Heart left ventricle (tissue), 16 donors: Measurements from ENCODE around the gene RPS25. TPM values are rescaled to one million over a fixed set of nuclear protein-coding genes. Genes with fewer than 3 reads are reported as not detected.

Experiments
- ATAC-seq, 4 donors: fragments of 200-7000 bp; cut with Tn5 transposase; one replicate each; pipeline ENCODE4 v1.9.1; 2020 to 2022; ENCODE audit warnings: moderate library complexity in 4 of 4, mild to moderate bottlenecking in 3 of 4, moderate number of reproducible peaks in 1 of 4
- DNase-seq, 5 donors: peaks; one replicate each; pipeline ENCODE4 v3.0.0-alpha.2; 2020
- H3K27ac ChIP-seq, 12 donors: fragments of 200-600 bp; sonication (generic) in 4 of 12; one replicate each; pipeline versions ENCODE4 v1.5.0 to v1.8.0; 2016 to 2022; ENCODE audit warnings: mild to moderate bottlenecking in 2 of 12
- H3K27me3 ChIP-seq, 9 donors: fragments of 200-600 bp; sonication (generic) in 2 of 9; one replicate each; pipeline versions ENCODE4 v1.5.1 to v1.8.0; 2016 to 2022; ENCODE audit warnings: mild to moderate bottlenecking in 3 of 9
- H3K36me3 ChIP-seq, 9 donors: fragments of 200-600 bp; sonication (generic) in 2 of 9; one replicate each; pipeline versions ENCODE4 v1.5.0 to v1.8.0; 2018 to 2022; ENCODE audit warnings: mild to moderate bottlenecking in 2 of 9
- H3K4me1 ChIP-seq, 12 donors: fragments of 200-600 bp; sonication (generic) in 4 of 12; one replicate each; pipeline versions ENCODE4 v1.5.0 to v1.8.0; 2016 to 2022; ENCODE audit warnings: mild to moderate bottlenecking in 3 of 12
- H3K4me3 ChIP-seq, 12 donors: fragments of 200-600 bp; sonication (generic) in 4 of 12; one replicate each; pipeline versions ENCODE4 v1.5.0 to v1.8.0; 2017 to 2022; ENCODE audit warnings: mild to moderate bottlenecking in 9 of 12, moderate library complexity in 4 of 12
- H3K9me3 ChIP-seq, 12 donors: fragments of 200-600 bp; sonication (generic) in 4 of 12; one replicate each; pipeline versions ENCODE4 v1.5.0 to v1.8.0; 2016 to 2022; ENCODE audit warnings: mild to moderate bottlenecking in 1 of 12
- POLR2A ChIP-seq, 2 donors: fragments of 450-650 bp; IDR thresholded peaks; one replicate each; pipeline ENCODE4 v1.6.1; 2017; ENCODE audit warnings: antibody characterized with exemption in 2 of 2, mild to moderate bottlenecking in 2 of 2, moderate library complexity in 2 of 2
- WGBS, 4 donors: extraction: QIAGEN DNeasy Blood & Tissue Kit in 2 of 4; methylation state at CpG; one replicate each; pipeline versions ENCODE4 v1.1.5 to v1.1.7; 2013 to 2018; 5-methylcytosine and 5-hydroxymethylcytosine counted together
- intact Hi-C, 10 donors: fragments of 100-400 bp; cut with DNase I; formaldehyde crosslinking; loops; one replicate each; pipeline versions ENCODE4 v1.11.1 to v1.14.2; 2022
- polyA plus RNA-seq, 2 donors: library from polyadenylated mRNA; stranded (reverse); fragments of 200-250 nt; gene quantifications; one replicate each; pipeline ENCODE4 v1.2.3, GENCODE V29; 2013
- total RNA-seq, 9 donors: library from RNA; depleted of rRNA in 2 of 9; stranded (reverse); fragments of >200 nt in 2 of 9; fragmentation: NEBNext Ultra II Directional in 3 of 9; extraction: Animal tissue kit (Norgen Biotek cat#: 25700) in 3 of 9; gene quantifications; one replicate each; pipeline versions ENCODE4 v1.1.0 to v1.2.4, GENCODE V29; 2016 to 2023
- TF ChIP-seq, protein P1 (sequence below), 12 donors: fragments of 200-600 bp; sonication (generic) in 4 of 12; IDR thresholded peaks; one replicate each; pipeline versions ENCODE4 v1.5.0 to v1.8.0; 2018 to 2022; ENCODE audit warnings: antibody characterized with exemption in 12 of 12, mild to moderate bottlenecking in 5 of 12
- donor health status: ischemic (EF 13 %, LVEDD 7.1; RV severe dilation, severe dysfunction).
- donor health status: healthy with polysubstance abuse.
- donor health status: DM: no; HTN: yes; CAD: no.
- donor health status: DM: no; HTN: no; CAD: no.
- donor health status: ischemic (EF 25% LVEDD 6.9; RV normal size, moderate dysfunction).
- donor health status: ischemic (EF 25% LVEDD 5.7; RV mildly dilated, moderate dysfunction).
- donor health status: healthy.
- donor health status: DM: yes; HTN: yes; CAD: no.
- donor health status: ischemic (EF 35%, LVEDD 5.7; RV mildly dilated, moderate dysfunction).
- donor health status: nonischemic (EF 11% LVEDD 7.7; RV severe dilation, severe dysfunction).
- donor health status: DM: yes; HTN: yes; CAD: no.
- donor health status: PGD.
- donor health status: ischemic (EF 29% LVEDD 5.4; RV normal size, mild dysfunction).
- donor health status: nonischemic (EF 23%, LVEDD 6.1; RV moderate dilation, normal function).

RPS25 gene
- total and polyA plus RNA-seq, 11 donors = 719 to 1,882 (median 849) TPM

GRCh38 chr11:119051440-119052162, 33.5 kb upstream of the RPS25 start:
- ATAC-seq (no peak), DNase-seq (no peak)
- H3K27ac ChIP-seq = no peak overlapping the region
- TF ChIP-seq, protein P1, sequence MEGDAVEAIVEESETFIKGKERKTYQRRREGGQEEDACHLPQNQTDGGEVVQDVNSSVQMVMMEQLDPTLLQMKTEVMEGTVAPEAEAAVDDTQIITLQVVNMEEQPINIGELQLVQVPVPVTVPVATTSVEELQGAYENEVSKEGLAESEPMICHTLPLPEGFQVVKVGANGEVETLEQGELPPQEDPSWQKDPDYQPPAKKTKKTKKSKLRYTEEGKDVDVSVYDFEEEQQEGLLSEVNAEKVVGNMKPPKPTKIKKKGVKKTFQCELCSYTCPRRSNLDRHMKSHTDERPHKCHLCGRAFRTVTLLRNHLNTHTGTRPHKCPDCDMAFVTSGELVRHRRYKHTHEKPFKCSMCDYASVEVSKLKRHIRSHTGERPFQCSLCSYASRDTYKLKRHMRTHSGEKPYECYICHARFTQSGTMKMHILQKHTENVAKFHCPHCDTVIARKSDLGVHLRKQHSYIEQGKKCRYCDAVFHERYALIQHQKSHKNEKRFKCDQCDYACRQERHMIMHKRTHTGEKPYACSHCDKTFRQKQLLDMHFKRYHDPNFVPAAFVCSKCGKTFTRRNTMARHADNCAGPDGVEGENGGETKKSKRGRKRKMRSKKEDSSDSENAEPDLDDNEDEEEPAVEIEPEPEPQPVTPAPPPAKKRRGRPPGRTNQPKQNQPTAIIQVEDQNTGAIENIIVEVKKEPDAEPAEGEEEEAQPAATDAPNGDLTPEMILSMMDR (IDR thresholded peaks at IDR 0.05) = no peak
- no peak for TF ChIP-seq POLR2A (IDR thresholded peaks at IDR 0.05)
- no peak overlapping the region for H3K4me3 ChIP-seq
- intact Hi-C loops = no loop called here
- 87 to 89% (median 88%) methylated on average over 16 to 17 of the region's 17 CpGs for WGBS, 4 donors
- peaks cover 0 to 91% (median 87%) of the 10 kb centered on the region in 9 donors for H3K36me3 ChIP-seq
- no peaks in the 10 kb centered on the region for H3K9me3 ChIP-seq
- H3K27me3 ChIP-seq = no peaks in the 10 kb centered on the region
- peaks cover 0 to 16% (median 11%) of the 10 kb centered on the region in 12 donors for H3K4me1 ChIP-seq

GRCh38 chr11:119049081-119049480, 30.9 kb upstream of the RPS25 start:
- Histone ChIP-seq H3K27me3 (no peaks in the 10 kb centered on the region), H3K9me3 (no peaks in the 10 kb centered on the region), H3K27ac (no peak overlapping the region), H3K36me3 (peaks cover 0 to 99% (median 93%) of the 10 kb centered on the region in 9 donors), H3K4me1 (no peaks in the 10 kb centered on the region), H3K4me3 (no peak overlapping the region)
- intact Hi-C loops = no loop called here
- no peak for TF ChIP-seq POLR2A (IDR thresholded peaks at IDR 0.05)
- TF ChIP-seq, protein P1 (IDR thresholded peaks at IDR 0.05) = no peak
- DNase-seq = no peak
- 92 to 97% (median 94%) methylated on average over 6 to 7 of the region's 7 CpGs for WGBS, 4 donors
- no peak for ATAC-seq

DNA sequence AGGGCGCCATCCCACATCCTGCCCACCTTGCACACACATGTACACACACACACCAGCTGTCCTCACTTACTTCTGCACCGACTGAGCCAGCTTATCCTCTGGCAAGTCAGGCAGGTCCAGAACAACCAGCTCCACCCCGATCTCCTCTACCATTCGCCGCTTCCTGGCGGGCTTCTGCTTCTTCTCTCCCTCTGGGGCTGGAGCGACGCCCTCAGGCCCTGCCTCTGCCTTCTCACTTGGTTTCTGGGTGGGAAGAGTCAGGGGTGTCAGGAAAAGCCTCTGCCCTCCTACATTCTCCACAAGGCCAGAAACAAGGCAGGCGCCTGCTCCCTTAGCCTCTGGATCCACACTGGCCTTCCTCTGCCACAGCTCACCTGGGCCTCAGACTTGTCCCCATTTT, 30.5 kb upstream of the RPS25 start:
- Histone ChIP-seq H3K27ac (no peak overlapping the region), H3K9me3 (no peaks in the 10 kb centered on the region), H3K4me1 (no peaks in the 10 kb centered on the region), H3K36me3 (peaks cover 0 to 94% (median 89%) of the 10 kb centered on the region in 9 donors), H3K4me3 (no peak overlapping the region), H3K27me3 (no peaks in the 10 kb centered on the region)
- 90 to 95% (median 94%) methylated on average over 9 of the region's 9 CpGs for WGBS, 4 donors
- intact Hi-C loops = no loop called here
- TF ChIP-seq, protein P1 (IDR thresholded peaks at IDR 0.05) = no peak
- ATAC-seq = no peak
- DNase-seq = no peak

- no peaks in the 10 kb centered on the region for H3K27me3 ChIP-seq
- WGBS, 4 donors = 95 to 98% (median 96%) methylated on average over 6 of the region's 6 CpGs
- TF ChIP-seq, protein P1 (IDR thresholded peaks at IDR 0.05) = no peak
- TF ChIP-seq POLR2A (IDR thresholded peaks at IDR 0.05) = no peak
- DNase-seq (no peak), ATAC-seq (no peak)
- H3K4me3 ChIP-seq = no peak overlapping the region
- H3K36me3 ChIP-seq = peaks cover 0 to 80% (median 74%) of the 10 kb centered on the region in 9 donors
- intact Hi-C loops = no loop called here
- H3K4me1 ChIP-seq = no peaks in the 10 kb centered on the region
- H3K27ac ChIP-seq = no peak overlapping the region
- no peaks in the 10 kb centered on the region for H3K9me3 ChIP-seq
Observed at GRCh38 chr11:119047205-119047604, 29.1 kb upstream of the RPS25 start.
